NOMO-1 treated with DMSO at 0.1 percent for 48 hours (cell line): ENCODE results near the gene MEF2C.

Experiments used
- DNase-seq: peaks from one replicate; lab custom pipeline; 2025; ENCODE audit not compliant: unreplicated experiment; lab: John Stamatoyannopoulos, UW

Gene MEF2C

DNA sequence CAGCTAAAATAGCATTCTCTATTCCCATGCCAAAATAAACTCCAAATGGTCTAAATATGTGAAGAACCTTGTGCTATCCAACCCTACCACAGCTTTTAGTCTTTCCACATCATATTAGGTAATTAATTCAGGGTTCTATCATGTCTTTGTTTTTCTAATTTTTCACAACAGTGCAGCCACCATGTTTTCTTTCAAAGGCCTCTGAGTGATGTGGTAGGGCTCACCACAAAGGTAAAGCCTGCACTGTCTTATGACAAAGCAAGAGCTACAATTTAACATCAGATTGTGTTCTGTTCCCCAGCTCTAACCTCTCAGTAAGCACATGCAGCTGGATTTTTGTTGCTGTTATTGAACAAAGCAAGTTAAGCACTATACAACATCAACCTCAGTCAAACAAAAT lies 52.4 kb downstream of the MEF2C start:
- DNase-seq = no peak

DNA sequence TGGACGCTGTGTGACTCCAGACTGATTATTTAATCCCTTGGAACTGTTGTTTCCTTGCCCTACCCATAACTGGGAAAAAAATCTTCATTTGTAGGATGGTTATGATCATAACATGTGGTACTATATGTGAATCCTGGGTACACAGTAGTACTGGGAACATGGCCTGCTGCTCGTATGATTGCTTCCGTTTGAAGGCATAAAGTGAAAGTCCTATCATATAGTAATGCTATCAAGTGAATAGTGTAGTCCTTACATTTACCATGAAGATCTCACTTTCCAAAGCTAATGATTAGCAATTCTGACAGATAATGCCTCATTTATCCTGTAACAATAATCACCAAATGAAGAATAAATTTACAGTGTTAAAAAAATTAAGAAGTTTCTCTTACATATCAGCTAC lies 53.2 kb downstream of the MEF2C start:
- no peak for DNase-seq

GRCh38 chr5:88829054-88829453 lies 53.9 kb downstream of the MEF2C start:
- peak; percentile 89 for DNase-seq

DNA sequence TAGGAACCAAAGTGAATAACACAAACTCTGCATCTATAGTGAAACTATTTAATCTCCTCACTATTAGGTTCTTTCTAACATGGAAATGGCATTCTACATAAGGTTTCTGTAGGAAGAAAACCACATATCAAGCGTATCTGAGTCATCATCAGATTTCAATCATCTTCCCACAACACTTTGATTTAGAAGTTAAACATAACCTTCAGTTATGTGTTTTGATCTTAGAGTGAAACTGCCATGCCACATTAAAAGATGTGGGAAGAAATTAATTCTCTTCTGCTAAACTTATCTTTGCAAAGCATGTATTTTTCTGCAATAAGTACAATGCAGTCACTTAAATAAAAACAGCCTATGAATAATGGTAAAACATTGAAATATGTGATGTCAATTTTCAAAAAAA lies 55.0 kb downstream of the MEF2C start:
- no peak for DNase-seq

GRCh38 chr5:88826646-88827585 lies 56.1 kb downstream of the MEF2C start:
- DNase-seq = peak; percentile 97

DNA sequence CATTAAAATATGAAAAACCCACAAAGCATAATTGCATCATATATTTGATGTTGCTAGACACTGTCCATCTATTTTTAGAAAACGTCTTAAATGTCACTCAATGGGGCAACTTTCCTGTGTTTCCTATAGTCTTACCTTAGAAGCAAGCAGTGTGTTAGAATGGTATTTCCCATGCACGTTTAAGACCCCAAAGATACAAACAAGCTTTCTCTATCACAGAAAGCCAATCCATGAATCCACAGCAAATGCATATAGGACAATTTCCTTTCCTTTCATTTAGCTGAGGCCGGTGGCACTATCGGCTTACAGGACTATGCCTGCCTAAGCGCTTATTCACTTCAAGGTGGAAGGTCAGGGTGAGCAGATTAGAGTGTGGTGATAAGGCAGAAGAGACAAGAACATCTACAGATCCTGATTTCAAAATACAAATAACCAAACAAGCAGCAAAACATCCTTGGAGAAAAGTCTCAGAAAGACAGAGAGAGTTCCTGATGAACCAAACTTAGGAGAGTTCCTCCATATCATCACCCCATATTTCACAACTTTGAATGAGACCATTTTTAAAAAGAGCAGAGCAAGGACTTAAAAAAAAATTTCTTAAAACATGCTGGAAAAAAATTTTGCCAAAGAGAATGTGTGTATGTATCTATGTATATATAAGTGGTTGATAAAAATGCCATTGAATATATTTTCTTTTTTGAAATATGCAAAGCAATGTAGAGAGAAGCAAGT lies 57.2 kb downstream of the MEF2C start:
- DNase-seq = peak; percentile 88

GRCh38 chr5:88824892-88825583 lies 57.9 kb downstream of the MEF2C start:
- DNase-seq = peak; percentile 88

GRCh38 chr5:88824141-88824540 lies 58.8 kb downstream of the MEF2C start:
- DNase-seq = no peak

DNA sequence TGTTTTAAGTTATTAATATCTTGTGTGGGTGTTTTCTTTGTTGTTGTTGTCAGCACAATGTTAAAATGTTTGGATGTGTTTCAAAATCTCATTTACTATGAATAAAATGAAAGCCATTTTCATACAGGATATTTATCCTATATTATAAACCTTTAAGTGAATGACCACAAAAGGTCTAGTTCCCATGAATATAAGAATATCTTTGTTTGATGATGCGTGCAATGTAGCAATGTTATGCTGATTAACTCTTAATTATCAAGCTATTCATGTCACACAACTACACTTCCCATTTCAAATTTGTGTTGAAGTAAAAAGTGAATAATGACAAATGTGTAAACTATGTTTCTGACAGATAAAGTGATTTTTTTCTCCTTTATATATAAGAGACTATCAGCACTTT lies 59.8 kb downstream of the MEF2C start:
- no peak for DNase-seq

GRCh38 chr5:88821161-88821560 lies 61.8 kb downstream of the MEF2C start:
- no peak for DNase-seq

GRCh38 chr5:88820581-88820980 lies 62.4 kb downstream of the MEF2C start:
- no peak for DNase-seq

- no peak for DNase-seq
Measured at GRCh38 chr5:88819301-88819999, 63.5 kb downstream of the MEF2C start.

- no peak for DNase-seq
Measured at GRCh38 chr5:88818296-88818695, 64.7 kb downstream of the MEF2C start.

DNA sequence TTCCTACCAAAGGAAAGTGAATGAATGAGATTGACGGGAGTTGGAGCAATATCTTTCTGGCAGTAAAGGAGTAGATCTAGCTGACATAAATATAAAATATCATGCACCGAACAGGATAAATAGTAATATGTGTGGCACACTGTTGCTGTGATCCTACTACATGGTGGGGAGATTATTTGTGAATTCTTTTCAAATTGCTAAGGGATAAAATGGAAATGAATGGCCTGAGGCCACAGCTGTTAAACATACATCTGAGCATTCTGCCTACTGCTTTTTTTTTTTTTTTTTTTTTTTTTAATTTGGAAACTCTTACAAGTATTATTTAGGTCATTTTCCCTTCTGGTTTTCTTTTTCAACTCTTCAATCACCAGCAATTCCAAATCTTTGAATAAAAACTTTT lies 66.8 kb downstream of the MEF2C start:
- DNase-seq = no peak

DNA sequence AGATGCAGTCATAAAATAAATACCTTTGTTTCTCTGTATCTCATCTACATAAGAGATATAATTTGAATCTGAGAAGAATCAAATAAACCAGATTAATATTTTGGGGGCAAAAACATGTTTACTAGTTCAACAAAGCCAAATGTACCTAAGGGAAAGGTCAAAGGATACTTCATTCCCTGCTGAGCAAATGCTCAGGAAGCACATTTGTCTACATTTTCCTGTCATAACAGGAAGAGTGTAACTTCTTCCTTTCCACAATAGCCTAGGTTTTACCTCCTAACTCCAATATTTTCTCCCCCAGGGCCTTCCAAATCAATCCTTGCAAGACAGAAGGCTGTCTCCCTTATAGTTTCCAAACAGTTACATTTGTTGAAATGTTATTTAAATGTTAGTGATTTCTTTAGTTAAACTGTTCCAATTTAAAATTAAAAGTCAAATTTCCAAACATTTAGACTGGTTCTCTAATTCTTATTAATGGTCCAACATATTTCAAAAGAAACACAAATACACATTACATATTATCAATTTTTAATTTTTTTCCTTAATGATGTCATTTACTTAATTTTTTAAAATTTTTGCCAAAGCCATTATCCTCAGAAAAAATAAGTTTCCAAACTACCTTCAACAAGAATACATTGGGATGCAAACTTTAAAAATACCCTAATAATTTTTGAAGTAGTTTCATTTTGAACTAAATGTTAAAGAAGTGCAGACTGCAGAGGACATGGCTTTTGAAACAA lies 67.8 kb downstream of the MEF2C start:
- no peak for DNase-seq

DNA sequence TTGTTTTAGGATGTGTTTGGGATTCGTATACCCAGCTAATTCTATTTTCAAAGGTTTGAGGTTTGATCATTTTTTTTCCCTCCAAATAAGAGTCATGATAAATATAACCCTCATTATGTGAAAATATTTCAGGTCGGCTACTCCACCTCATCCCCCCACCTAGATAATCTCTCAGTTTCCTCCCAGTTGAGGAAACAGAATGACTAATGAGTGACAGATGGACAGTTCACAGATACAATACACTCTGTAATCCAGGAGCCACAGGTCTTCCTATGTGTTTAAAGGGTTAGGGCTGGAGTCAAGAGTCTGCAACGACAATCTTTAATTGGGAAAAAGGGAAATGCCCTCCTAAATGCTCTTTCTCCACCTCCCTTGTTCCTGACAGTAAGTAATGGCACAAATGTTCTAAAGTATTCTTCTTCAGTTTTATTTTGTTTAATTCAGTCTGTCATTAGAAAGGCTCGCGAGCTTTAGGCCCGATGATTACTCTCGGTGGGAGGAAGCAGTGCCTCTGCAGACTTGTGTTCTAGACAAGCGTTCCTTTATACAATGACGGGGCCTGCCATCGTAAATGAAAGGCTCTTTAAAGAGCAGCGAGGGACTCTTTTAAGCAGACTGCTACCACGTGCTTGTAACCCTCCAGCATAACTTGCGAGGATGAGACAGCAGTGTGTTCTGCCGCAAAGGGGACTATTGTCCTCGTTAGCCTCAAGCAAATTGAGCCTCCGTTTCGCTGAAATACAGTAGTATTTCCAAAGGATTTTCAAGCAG lies 69.0 kb downstream of the MEF2C start:
- no peak for DNase-seq

DNA sequence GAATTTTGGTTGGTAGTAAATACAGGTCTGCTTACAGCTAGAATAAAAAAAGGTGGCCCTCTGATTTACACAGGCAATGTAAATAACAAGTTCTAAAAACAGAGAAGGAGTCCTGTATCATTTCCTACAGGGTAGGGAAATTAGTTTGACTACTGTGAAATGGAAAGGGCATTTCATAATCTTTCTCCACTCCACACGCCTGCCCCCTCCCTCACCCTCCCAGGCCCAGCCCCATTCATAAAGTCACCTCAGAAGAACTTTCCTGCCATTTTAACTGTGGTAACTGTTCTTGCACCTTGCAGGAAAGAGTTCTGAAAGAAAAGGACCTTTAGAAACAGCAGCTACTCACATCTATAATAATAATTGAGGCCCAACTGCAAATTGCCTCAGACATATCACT lies 69.7 kb downstream of the MEF2C start:
- DNase-seq = peak; percentile 73

DNA sequence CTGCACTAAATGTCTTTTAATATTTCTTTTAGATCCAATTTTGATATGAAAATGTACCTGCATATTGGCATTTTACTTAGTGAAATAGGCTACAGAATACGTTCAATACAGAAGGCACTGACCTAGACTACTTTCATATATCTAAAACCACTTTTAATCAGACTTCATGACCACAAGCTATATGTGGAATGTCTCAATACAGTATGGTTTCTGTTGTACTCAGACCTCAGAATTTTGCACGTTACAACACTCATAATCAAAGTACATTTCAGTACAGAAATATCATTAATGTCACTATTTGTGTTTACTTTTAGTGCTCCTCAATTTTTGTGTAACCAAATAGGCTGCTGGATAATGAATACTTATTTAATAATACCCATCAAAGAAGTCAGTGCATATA lies 74.8 kb downstream of the MEF2C start:
- no peak for DNase-seq

GRCh38 chr5:88807327-88807726 lies 75.7 kb downstream of the MEF2C start:
- no peak for DNase-seq

GRCh38 chr5:88806338-88806737 lies 76.6 kb downstream of the MEF2C start:
- DNase-seq = no peak
